GM21447 (cell line): ENCODE measurements around the gene NUPR1.
"Not testable (repeated sequence)": the region's sequence is repeated elsewhere in the genome, so short reads cannot be mapped to it uniquely, and the experiment has no call there.

ENCODE experiments used
- ATAC-seq: cut with Tn5 transposase; IDR thresholded peaks from one replicate; pipeline ENCODE4 v1.9.1; 2021; ENCODE audit not compliant: unreplicated experiment

Gene NUPR1

GRCh38 chr16:28555561-28555960 lies 16.8 kb upstream of the NUPR1 start:
- ATAC-seq = no peak

- ATAC-seq = peak; percentile 2
Measured at GRCh38 chr16:28554634-28555423, 16.1 kb upstream of the NUPR1 start.

- ATAC-seq = peak; percentile 72
Measured at GRCh38 chr16:28553776-28554633, 15.2 kb upstream of the NUPR1 start, which contains the start of gene SGF29. SGF29 (plus strand) TSS chr16:28553920; CDS start chr16:28581070, 27,150 bp downstream.

DNA sequence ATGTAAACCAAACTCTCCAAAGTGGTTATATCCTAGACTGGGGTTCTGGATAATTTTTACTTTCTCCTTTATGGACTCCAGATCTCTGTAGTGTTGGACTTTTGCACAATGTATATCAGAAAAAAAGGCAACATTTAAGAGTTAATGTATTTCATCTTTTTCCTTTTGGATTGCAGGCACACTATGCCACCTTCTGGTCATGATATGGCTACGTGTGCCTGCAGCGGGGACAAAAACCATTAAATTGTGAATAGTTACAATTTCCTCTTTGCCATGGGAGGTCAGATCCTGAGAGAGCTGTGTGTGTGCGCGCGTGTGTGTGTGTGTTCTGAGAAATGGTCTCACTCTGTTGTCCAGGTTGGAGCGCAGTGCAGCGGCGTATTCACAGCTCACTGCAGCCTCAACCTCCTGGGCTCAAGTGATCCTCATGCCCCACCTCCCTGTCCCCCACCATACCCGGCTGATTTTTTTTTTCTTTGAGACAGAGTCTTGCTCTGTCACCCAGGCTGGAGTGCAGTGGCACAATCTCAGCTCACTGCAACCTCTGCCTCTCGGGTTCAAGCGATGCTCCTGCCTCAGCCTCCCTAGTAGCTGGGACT lies 10.6 kb upstream of the NUPR1 start:
- no peak for ATAC-seq

DNA sequence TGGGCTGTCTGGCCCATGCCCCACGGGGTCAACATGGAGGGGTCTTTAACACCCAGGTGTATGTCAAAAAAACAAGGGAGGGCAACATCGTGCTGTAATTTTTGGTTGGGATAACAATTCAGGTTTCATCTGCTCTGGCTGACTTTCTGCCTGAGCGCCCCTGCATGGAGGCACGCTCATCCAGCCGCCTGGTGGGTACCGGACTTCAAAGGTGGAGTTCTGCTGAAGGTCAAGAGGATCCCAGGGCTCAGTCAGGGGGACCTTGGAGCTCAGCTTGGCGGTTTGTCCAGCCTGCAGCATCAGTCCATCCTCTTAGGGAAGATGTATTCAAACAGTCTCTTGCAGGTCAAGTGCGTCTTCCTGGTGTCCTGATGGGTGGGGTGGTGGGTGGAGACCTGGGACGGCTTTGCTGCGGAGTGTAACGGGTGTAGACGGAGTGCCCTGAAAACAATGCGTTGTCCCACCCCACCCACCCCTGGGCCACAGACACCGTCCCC lies 9.6 kb upstream of the NUPR1 start:
- ATAC-seq = no peak

DNA sequence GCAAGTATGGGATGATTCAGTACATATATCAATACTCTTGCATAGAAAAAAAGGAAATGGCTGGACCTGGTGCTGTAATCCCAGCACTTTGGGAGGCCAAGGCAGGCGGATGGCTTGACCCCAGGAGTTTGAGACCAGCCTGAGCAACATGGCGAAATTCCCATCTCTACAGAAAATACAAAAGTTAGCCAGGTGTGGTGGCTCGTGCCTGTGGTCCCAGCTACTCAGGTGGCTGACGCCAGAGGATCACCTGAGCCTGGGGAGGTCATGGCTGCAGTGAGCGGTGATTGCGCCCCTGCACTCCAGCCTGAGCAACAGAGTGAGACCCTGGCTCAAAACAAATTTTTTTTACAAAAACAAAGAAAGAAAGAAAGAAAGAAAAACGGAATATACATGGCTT lies 7.9 kb upstream of the NUPR1 start:
- ATAC-seq = no peak

- not testable (repeated sequence) for ATAC-seq
Measured at GRCh38 chr16:28545964-28546363, 7.2 kb upstream of the NUPR1 start.

- ATAC-seq = no peak
Measured at GRCh38 chr16:28544998-28545397, 6.2 kb upstream of the NUPR1 start.

- no peak for ATAC-seq
Measured at GRCh38 chr16:28543072-28543471, 4.3 kb upstream of the NUPR1 start.

DNA sequence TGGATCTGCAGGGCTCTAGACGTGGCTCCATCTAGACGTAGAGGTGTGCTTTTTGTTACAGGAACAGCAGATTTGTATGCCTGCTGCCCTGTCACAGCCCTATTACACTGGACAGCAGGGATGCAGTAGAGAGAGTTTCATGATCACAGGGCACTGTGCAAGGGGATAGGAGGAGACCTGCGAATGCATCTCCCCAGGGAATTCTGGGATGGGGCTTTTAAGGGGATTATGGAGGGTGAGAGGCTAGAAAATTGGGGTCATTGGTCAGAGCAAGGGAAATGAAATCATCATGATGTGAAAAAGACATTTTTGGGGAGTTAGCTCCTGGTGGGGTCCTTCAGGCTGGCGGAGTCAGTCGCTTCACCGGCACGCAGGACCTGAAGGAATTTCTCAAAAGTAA lies 3.9 kb upstream of the NUPR1 start:
- no peak for ATAC-seq

DNA sequence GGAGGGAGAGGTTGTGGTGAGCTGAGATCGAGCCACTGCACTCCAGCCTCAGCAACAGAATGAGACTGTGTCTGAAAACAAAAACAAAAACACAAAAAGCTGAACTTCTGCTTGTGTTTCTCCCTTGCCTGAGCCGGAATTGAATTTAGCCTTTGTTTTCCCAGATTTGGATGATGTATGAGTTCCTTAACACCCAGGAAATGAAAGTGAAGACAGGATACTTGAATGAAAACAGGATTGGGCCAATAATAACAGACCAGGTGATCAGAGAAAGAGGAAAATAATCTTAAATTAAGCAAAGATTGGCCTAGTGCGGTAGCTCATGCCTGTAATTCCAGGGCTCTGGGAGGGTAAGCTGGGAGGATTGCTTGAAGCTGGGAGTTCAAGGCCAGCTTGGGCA lies 1.6 kb upstream of the NUPR1 start:
- ATAC-seq = no peak

- no peak for ATAC-seq
Measured at GRCh38 chr16:28537964-28538732, 626 bp downstream of the NUPR1 start.

DNA sequence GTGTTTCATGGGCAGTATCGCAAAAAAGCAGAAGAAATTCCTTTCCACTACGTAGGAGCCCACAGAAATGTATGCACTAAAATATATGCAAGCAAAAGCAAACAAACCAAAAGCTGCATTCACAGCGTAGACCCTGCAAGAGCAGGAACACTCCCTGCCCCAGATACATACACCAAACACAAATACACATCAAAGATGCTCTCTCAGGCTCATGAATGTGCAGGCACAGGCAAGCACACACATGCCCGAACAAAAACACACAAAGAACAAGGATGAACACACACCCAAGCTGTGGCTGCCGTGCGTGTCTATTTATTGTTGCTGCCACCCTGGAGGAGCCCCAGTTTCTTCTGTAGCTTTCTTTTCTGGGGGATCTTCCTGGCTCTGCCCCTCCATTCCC lies 1.7 kb downstream of the NUPR1 start:
- no peak for ATAC-seq

GRCh38 chr16:28534542-28535373 lies 4.0 kb downstream of the NUPR1 start:
- no peak for ATAC-seq

- ATAC-seq = no peak
Measured at GRCh38 chr16:28532940-28533647, 5.7 kb downstream of the NUPR1 start.

- no peak for ATAC-seq
Measured at GRCh38 chr16:28531777-28532744, 6.7 kb downstream of the NUPR1 start.

GRCh38 chr16:28529124-28529523 lies 9.7 kb downstream of the NUPR1 start:
- no peak for ATAC-seq

- ATAC-seq = no peak
Measured at GRCh38 chr16:28528463-28528867, 10.3 kb downstream of the NUPR1 start.
